Dermis microvascular lymphatic vessel endothelial cell (primary cell): ENCODE results near the gene SLC22A15. TPM values are rescaled to one million over a fixed set of nuclear protein-coding genes. Genes with fewer than 3 reads are reported as not detected.
A peak's percentile ranks its signal among the peaks of the same experiment; 100 is the strongest.
"Not testable (repeated sequence)": the region's sequence is repeated elsewhere in the genome, so short reads cannot be mapped to it uniquely, and the experiment has no call there.

Source experiments
- DNase-seq, 2 donors: peaks; one replicate each; pipeline versions ENCODE4 v3.0.0 to v3.0.0-alpha.2; 2010; ENCODE audit warnings: low read depth in 2 of 2
- total RNA-seq: library from RNA; depleted of rRNA; stranded (reverse); fragments of >200 nt; gene quantifications from 2 replicates; pipeline ENCODE4 v1.2.1, GENCODE V29; 2014

SLC22A15 gene
- total RNA-seq, 1 donor from 2014 or later = not detected

- DNase-seq = peak; percentile 5 to 28
Observed at GRCh38 chr1:115980998-115981993, 5.0 kb downstream of the SLC22A15 start.

- DNase-seq = no peak
Observed at GRCh38 chr1:115982400-115982799, 6.1 kb downstream of the SLC22A15 start.

- DNase-seq = no peak
Observed at GRCh38 chr1:115983584-115983983, 7.3 kb downstream of the SLC22A15 start.

- no peak for DNase-seq
Observed at GRCh38 chr1:115987623-115988022, 11.3 kb downstream of the SLC22A15 start.

GRCh38 chr1:115988953-115989352 lies 12.6 kb downstream of the SLC22A15 start:
- no peak for DNase-seq

GRCh38 chr1:115989699-115990098 lies 13.4 kb downstream of the SLC22A15 start:
- no peak for DNase-seq

GRCh38 chr1:115991909-115992308 lies 15.6 kb downstream of the SLC22A15 start:
- DNase-seq = no peak

GRCh38 chr1:115997921-115998320 lies 21.6 kb downstream of the SLC22A15 start:
- not testable (repeated sequence) for DNase-seq

- no peak for DNase-seq
Observed at GRCh38 chr1:116001739-116002487, 25.6 kb downstream of the SLC22A15 start.

- DNase-seq = no peak
Observed at GRCh38 chr1:116002781-116003420, 26.6 kb downstream of the SLC22A15 start.

- no peak for DNase-seq
Observed at GRCh38 chr1:116003823-116004222, 27.5 kb downstream of the SLC22A15 start.

GRCh38 chr1:116006486-116006964 lies 30.2 kb downstream of the SLC22A15 start:
- DNase-seq = no peak

- no peak for DNase-seq
Observed at GRCh38 chr1:116008656-116009390, 32.5 kb downstream of the SLC22A15 start.

GRCh38 chr1:116012716-116013115 lies 36.4 kb downstream of the SLC22A15 start:
- DNase-seq = no peak

- no peak for DNase-seq
Observed at GRCh38 chr1:116015679-116016078, 39.4 kb downstream of the SLC22A15 start.

GRCh38 chr1:116018007-116018406 lies 41.7 kb downstream of the SLC22A15 start:
- no peak for DNase-seq

GRCh38 chr1:116019653-116020253 lies 43.4 kb downstream of the SLC22A15 start:
- no peak for DNase-seq

GRCh38 chr1:116020668-116021272 lies 44.5 kb downstream of the SLC22A15 start:
- peak; percentile 48 to 72 for DNase-seq

- no peak for DNase-seq
Observed at GRCh38 chr1:116024626-116025025, 48.3 kb downstream of the SLC22A15 start.

GRCh38 chr1:116026631-116027030 lies 50.3 kb downstream of the SLC22A15 start:
- no peak for DNase-seq
